ENCODE measurements around the gene PARS2. TPM values are rescaled to one million over a fixed set of nuclear protein-coding genes. Genes with fewer than 3 reads are reported as not detected.

Gene PARS2
- total and polyA plus RNA-seq, 2 experiments from 2014 or later = 5.9 to 13.6 TPM

GRCh38 chr1:54813485-54814125, 49.3 kb upstream of the PARS2 start:
- H3K27me3 Mint-ChIP-seq (ENCODE audit: insufficient read depth, low read depth, poor library complexity) = peaks cover 18% of the 10 kb centered on the region
- DNase-seq (ENCODE audit: low spot score) = peak; percentile 58
- Histone ChIP-seq H3K36me3 (ENCODE audit: insufficient read depth) (no peaks in the 10 kb centered on the region), H3K27me3 (ENCODE audit: insufficient read depth) (no peaks in the 10 kb centered on the region), H3K9me2 (ENCODE audit: insufficient read depth) (peaks cover 4% of the 10 kb centered on the region; the same call in 1 of the 2 replicates), H2AFZ (peak overlapping the region; percentile 92), H3K27ac (ENCODE audit: low read depth) (peak overlapping the region; percentile 83; the same call in 1 of the 2 replicates), H3K79me2 (replicated peaks; ENCODE audit: insufficient read depth) (no peaks in the 10 kb centered on the region), H3K4me2 (peak overlapping the region; percentile 66), H3K4me3 (peak overlapping the region; percentile 41), H3F3A (replicated peaks; ENCODE audit: low read depth) (no peaks in the 10 kb centered on the region; the same call in 1 of the 2 replicates), H4K20me1 (replicated peaks; ENCODE audit: insufficient read depth) (no peaks in the 10 kb centered on the region), H3K4me1 (ENCODE audit: insufficient read depth) (peaks cover 20% of the 10 kb centered on the region)
- no peaks in the 10 kb centered on the region for H3K9me3 Mint-ChIP-seq
- peaks cover 45% of the 10 kb centered on the region for H3K4me1 Mint-ChIP-seq
- peak overlapping the region; percentile 2; the same call in 1 of the 3 replicates for H3K4me3 Mint-ChIP-seq
- no peaks in the 10 kb centered on the region for H3K36me3 Mint-ChIP-seq (ENCODE audit: low read depth)
- no peak overlapping the region for H3K27ac Mint-ChIP-seq
- no peak for TF ChIP-seq ZNF331 (CRISPR knock-in tag; IDR thresholded peaks at IDR 0.05; ENCODE audit: low read depth)
- TF ChIP-seq CREB1 (CRISPR knock-in tag; IDR thresholded peaks at IDR 0.05; ENCODE audit: low read depth) = no peak
- TF ChIP-seq ZNF462 (CRISPR knock-in tag; IDR thresholded peaks at IDR 0.05) = 0 out of 2 replicates have a peak, but pooled peaks have one; percentile 19
- TF ChIP-seq, protein P1, sequence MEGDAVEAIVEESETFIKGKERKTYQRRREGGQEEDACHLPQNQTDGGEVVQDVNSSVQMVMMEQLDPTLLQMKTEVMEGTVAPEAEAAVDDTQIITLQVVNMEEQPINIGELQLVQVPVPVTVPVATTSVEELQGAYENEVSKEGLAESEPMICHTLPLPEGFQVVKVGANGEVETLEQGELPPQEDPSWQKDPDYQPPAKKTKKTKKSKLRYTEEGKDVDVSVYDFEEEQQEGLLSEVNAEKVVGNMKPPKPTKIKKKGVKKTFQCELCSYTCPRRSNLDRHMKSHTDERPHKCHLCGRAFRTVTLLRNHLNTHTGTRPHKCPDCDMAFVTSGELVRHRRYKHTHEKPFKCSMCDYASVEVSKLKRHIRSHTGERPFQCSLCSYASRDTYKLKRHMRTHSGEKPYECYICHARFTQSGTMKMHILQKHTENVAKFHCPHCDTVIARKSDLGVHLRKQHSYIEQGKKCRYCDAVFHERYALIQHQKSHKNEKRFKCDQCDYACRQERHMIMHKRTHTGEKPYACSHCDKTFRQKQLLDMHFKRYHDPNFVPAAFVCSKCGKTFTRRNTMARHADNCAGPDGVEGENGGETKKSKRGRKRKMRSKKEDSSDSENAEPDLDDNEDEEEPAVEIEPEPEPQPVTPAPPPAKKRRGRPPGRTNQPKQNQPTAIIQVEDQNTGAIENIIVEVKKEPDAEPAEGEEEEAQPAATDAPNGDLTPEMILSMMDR (conservative IDR thresholded peaks at IDR 0.05; ENCODE audit: low read depth in 2 of 2) = no peak
- TF ChIP-seq STAT1 (IDR thresholded peaks at IDR 0.05; ENCODE audit: unreplicated experiment) = no peak
- TF ChIP-seq JUNB (IDR thresholded peaks at IDR 0.05; ENCODE audit: unreplicated experiment) = no peak
- no peak for TF ChIP-seq POLR2AphosphoS5 (IDR thresholded peaks at IDR 0.05; ENCODE audit: low read depth)
- peak; percentile 64 for ATAC-seq

All from GM23338 (cell line).